OCI-LY7 (cell line): ENCODE data around the gene MGRN1. TPM values are rescaled to one million over a fixed set of nuclear protein-coding genes. Genes with fewer than 3 reads are reported as not detected.

ENCODE experiments used
- BruUV-seq: library from RNA; stranded (reverse); fragments of 400-500 nt; replicated peaks from 2 replicates; lab custom pipeline; 2021; lab: Mats Ljungman, UMichigan
- CTCF ChIA-PET: fragments of 300-600 bp; sonication (Branson Sonifier 250); formaldehyde crosslinking; loops from one replicate; lab custom pipeline; 2022; ENCODE audit warnings: antibody characterized with exemption; ENCODE audit not compliant: unreplicated experiment; lab: Charles Lee
- POLR2A ChIA-PET: fragments of 300-600 bp; sonication (Branson Sonifier 250); formaldehyde crosslinking; loops from one replicate; lab custom pipeline; 2022; ENCODE audit warnings: antibody characterized with exemption; lab: Charles Lee
- DNase-seq: peaks from one replicate; pipeline ENCODE4 v3.0.0-alpha.2; 2015; ENCODE audit warnings: low spot score
- H2AFZ ChIP-seq: fragments of 200-600 bp; sonication (generic), shearing (Covaris generic); 2 replicates; pipeline ENCODE4 v1.6.1; 2014; ENCODE audit warnings: mild to moderate bottlenecking, antibody characterized with exemption, low read length, moderate library complexity
- H3K27ac ChIP-seq: fragments of 200-600 bp; sonication (generic); 2 replicates; pipeline ENCODE4 v1.5.1; 2014; ENCODE audit warnings: mixed run types, low read depth, mild to moderate bottlenecking, moderate library complexity, low read length, inconsistent platforms; ENCODE audit not compliant: poor library complexity, severe bottlenecking
- H3K36me3 ChIP-seq: fragments of 200-600 bp; sonication (generic); 2 replicates; pipeline ENCODE4 v1.6.1; 2014; ENCODE audit warnings: mild to moderate bottlenecking, antibody characterized with exemption, low read length, moderate library complexity, mixed read lengths; ENCODE audit not compliant: insufficient read depth
- H3K4me1 ChIP-seq: fragments of 200-600 bp; sonication (generic); 2 replicates; pipeline ENCODE4 v1.5.1; 2014; ENCODE audit warnings: mild to moderate bottlenecking, low read length; ENCODE audit not compliant: insufficient read depth, poor library complexity, severe bottlenecking
- H3K4me2 ChIP-seq: fragments of 200-600 bp; sonication (generic); 2 replicates; pipeline ENCODE4 v1.6.1; 2014; ENCODE audit warnings: mild to moderate bottlenecking, low read length
- H3K4me3 ChIP-seq: fragments of 200-600 bp; sonication (generic); 2 replicates; pipeline ENCODE4 v1.5.1; 2014; ENCODE audit warnings: mild to moderate bottlenecking, low read depth, low read length; ENCODE audit not compliant: poor library complexity, severe bottlenecking
- H3K79me2 ChIP-seq: fragments of 200-600 bp; sonication (generic); 2 replicates; pipeline ENCODE4 v1.6.1; 2016; ENCODE audit warnings: low read depth, mild to moderate bottlenecking, low read length, moderate library complexity, mixed read lengths; ENCODE audit not compliant: insufficient read depth
- H3K9me2 ChIP-seq: fragments of 200-600 bp; sonication (generic); 2 replicates; pipeline ENCODE4 v1.6.1; 2016; ENCODE audit warnings: mild to moderate bottlenecking, low read length, mixed read lengths; ENCODE audit not compliant: insufficient read depth
- H3K9me3 ChIP-seq: fragments of 200-600 bp; sonication (generic); 2 replicates; pipeline ENCODE4 v1.6.1; 2014; ENCODE audit warnings: mild to moderate bottlenecking, mixed run types, low read length, mixed read lengths
- H4K20me1 ChIP-seq: fragments of 200-600 bp; sonication (generic); 2 replicates; pipeline ENCODE4 v1.6.1; 2014; ENCODE audit warnings: mild to moderate bottlenecking, antibody characterized with exemption, low read length, moderate library complexity, mixed read lengths; ENCODE audit not compliant: insufficient read depth
- EZH2phosphoT487 ChIP-seq: fragments of 200-600 bp; sonication (generic); IDR thresholded peaks from 2 replicates; pipeline ENCODE4 v1.6.1; 2018; ENCODE audit warnings: low read depth, borderline replicate concordance, mild to moderate bottlenecking, mixed run types, antibody characterized with exemption, low read length, moderate library complexity, mixed read lengths
- intact Hi-C: fragments of 100-400 bp; cut with micrococcal nuclease; formaldehyde crosslinking; loops from one replicate; pipeline ENCODE4 v1.10.0; 2022; ENCODE audit not compliant: unreplicated experiment
- total RNA-seq, 2 experiments: library from RNA; depleted of rRNA in 1 of 2; stranded (reverse); fragments of >200 nt in 1 of 2; shearing (Covaris generic) in 1 of 2; gene quantifications; 2 replicates each; pipeline ENCODE4 v1.2.3, GENCODE V29; 2014 to 2022
- TF ChIP-seq, protein P1 (sequence below): fragments of 200-600 bp; sonication (generic); conservative IDR thresholded peaks from 2 replicates; pipeline ENCODE4 v1.5.1; 2014; ENCODE audit warnings: mild to moderate bottlenecking, antibody characterized with exemption, low read length, moderate library complexity, mixed read lengths

Gene MGRN1
- total RNA-seq, 2 experiments from 2014 or later, result 14.1 to 43.1 TPM

DNA sequence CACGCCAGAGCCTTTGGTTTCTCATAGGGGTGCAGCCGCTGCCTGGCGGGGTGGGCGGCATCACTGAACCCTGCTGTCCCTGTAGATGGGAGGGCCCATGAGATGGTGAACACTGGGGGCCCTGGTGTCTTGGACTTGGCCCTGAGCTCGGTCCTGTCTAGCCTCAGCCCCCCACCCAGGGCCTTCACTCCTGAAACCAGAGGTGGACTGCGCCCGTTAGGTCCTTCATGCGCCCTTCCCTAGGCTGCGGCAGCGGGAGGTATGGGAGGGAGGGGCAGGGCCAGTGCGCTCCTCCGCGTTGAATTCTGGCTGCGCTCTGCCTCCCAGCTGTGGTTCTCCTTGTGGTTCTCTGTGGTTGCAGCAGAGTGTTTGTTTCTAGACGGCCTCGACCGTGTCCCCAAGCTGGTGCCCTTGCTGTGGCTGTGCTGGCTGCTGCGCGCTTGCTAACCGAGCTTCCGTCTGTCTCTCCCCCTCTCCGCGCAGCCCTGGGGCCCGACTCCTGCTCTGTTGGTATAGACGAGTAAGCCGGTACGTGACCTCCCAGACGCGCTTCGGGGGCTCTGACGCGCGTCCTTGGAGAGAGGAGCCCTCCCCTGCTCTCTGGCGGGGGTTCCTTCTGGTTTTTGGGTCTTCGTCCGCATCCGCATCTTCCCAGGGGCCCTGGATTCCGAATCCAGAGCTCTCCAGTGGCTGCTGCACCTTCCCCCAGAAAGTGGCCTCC is 61.3 kb downstream of the MGRN1 start:
- intact Hi-C loops, result no loop called here
- no peak for DNase-seq
- Histone ChIP-seq H3K4me1 (no peaks in the 10 kb centered on the region), H3K79me2 (no peaks in the 10 kb centered on the region), H3K36me3 (no peaks in the 10 kb centered on the region), H3K9me3 (no peaks in the 10 kb centered on the region), H2AFZ (no peak overlapping the region), H3K4me3 (no peak overlapping the region), H3K4me2 (no peak overlapping the region), H3K9me2 (no peaks in the 10 kb centered on the region), H3K27ac (no peak overlapping the region), H4K20me1 (no peaks in the 10 kb centered on the region)
- BruUV-seq, result no TSS peak
- ChIA-PET CTCF (no interaction called here), POLR2A (no interaction called here)
- no peak for TF ChIP-seq EZH2phosphoT487
- TF ChIP-seq, protein P1, sequence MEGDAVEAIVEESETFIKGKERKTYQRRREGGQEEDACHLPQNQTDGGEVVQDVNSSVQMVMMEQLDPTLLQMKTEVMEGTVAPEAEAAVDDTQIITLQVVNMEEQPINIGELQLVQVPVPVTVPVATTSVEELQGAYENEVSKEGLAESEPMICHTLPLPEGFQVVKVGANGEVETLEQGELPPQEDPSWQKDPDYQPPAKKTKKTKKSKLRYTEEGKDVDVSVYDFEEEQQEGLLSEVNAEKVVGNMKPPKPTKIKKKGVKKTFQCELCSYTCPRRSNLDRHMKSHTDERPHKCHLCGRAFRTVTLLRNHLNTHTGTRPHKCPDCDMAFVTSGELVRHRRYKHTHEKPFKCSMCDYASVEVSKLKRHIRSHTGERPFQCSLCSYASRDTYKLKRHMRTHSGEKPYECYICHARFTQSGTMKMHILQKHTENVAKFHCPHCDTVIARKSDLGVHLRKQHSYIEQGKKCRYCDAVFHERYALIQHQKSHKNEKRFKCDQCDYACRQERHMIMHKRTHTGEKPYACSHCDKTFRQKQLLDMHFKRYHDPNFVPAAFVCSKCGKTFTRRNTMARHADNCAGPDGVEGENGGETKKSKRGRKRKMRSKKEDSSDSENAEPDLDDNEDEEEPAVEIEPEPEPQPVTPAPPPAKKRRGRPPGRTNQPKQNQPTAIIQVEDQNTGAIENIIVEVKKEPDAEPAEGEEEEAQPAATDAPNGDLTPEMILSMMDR, result no peak

DNA sequence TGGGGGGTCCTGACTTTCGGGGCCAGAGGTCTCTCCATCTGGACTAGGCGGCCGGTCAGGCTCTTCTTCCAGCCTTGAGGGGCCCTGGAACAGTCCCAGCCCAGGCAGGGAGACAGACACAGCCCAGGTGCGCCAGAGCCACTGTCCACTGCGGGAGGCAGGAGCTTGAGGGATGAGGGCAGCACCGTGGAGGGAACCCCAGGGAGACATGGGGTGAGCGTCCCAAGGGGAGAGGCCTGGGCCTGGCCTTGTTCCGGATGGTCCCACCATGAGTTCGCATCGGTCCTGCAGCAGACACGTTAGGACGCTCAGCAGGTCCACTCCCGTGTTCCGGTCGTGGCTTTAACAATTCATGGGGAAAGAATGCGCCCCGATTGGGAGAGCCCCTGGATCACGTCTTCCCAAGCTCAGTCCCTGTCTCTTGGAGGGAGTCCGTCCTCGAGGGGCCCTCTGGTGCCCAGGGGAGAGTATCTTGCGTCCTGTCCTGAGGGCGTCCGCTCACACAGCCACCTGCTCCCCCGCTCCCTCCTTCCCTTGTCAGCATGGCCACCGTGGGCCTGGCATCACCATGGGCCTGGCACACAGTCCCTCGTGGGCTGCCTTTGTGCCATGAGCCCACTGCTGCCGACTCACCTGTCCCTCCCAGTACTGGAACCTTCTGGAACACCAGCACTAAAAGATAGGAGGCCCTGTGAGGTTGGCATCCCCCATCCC is 62.0 kb downstream of the MGRN1 start:
- no peak overlapping the region for H3K27ac ChIP-seq
- no peak for TF ChIP-seq EZH2phosphoT487
- TF ChIP-seq, protein P1, result no peak
- no peaks in the 10 kb centered on the region for H3K4me1 ChIP-seq
- CTCF ChIA-PET, result no interaction called here
- DNase-seq, result no peak
- BruUV-seq, result no TSS peak
- H3K9me2 ChIP-seq, result no peaks in the 10 kb centered on the region
- POLR2A ChIA-PET, result no interaction called here
- H3K4me3 ChIP-seq, result no peak overlapping the region
- H3K4me2 ChIP-seq, result no peak overlapping the region
- H3K9me3 ChIP-seq, result no peaks in the 10 kb centered on the region
- intact Hi-C loops, result no loop called here
- no peaks in the 10 kb centered on the region for H3K36me3 ChIP-seq
- H3K79me2 ChIP-seq, result no peaks in the 10 kb centered on the region
- H4K20me1 ChIP-seq, result no peaks in the 10 kb centered on the region
- H2AFZ ChIP-seq, result no peak overlapping the region

DNA sequence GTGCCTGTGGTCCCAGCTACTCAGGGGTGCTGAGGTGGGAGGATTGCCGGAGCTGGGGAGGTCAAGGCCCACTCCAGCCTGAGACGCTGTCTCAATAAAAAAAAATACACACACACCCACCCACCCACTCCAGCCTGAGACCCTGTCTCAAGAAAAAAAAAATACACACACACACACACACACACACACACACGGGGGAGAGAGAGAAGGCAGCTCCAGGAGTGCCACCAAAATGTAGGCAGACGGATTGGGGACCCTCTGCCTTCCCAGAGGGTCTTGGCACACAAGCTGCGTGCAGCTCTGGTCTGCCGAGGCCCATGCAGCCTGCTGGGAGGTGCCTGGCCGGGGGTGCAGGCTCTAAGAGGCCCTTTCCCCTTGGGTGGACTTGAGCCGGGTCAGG is 62.8 kb downstream of the MGRN1 start:
- no peak for DNase-seq
- H3K79me2 ChIP-seq, result no peaks in the 10 kb centered on the region
- BruUV-seq, result no TSS peak
- H3K9me3 ChIP-seq, result no peaks in the 10 kb centered on the region
- no peaks in the 10 kb centered on the region for H3K36me3 ChIP-seq
- TF ChIP-seq EZH2phosphoT487, result no peak
- TF ChIP-seq, protein P1, result no peak
- H3K27ac ChIP-seq, result no peak overlapping the region
- ChIA-PET CTCF (no interaction called here), POLR2A (no interaction called here)
- H2AFZ ChIP-seq, result no peak overlapping the region
- H3K9me2 ChIP-seq, result no peaks in the 10 kb centered on the region
- no peak overlapping the region for H3K4me3 ChIP-seq
- no peak overlapping the region for H3K4me2 ChIP-seq
- H4K20me1 ChIP-seq, result no peaks in the 10 kb centered on the region
- intact Hi-C loops, result no loop called here
- H3K4me1 ChIP-seq, result no peaks in the 10 kb centered on the region
